VCaP (cell line): Measurements from ENCODE around the gene NCOA6.

Source experiments
- H3K27ac ChIP-seq: fragments of 450-650 bp; 2 replicates; pipeline ENCODE4 v1.5.1; 2017
- CTCF ChIP-seq: fragments of 450-650 bp; conservative IDR thresholded peaks from 2 replicates; pipeline ENCODE4 v1.5.1; 2017; ENCODE audit warnings: mild to moderate bottlenecking, moderate library complexity

Gene NCOA6

GRCh38 chr20:34705397-34706301 lies 119.8 kb downstream of the NCOA6 start:
- TF ChIP-seq CTCF = no peak
- no peak overlapping the region for H3K27ac ChIP-seq

- H3K27ac ChIP-seq = peak overlapping the region; percentile 87
- TF ChIP-seq CTCF = no peak
These were observed 120.4 kb downstream of the NCOA6 start for GRCh38 chr20:34705008-34705396.

GRCh38 chr20:34704177-34705007 lies 121.1 kb downstream of the NCOA6 start, which contains the start of gene TP53INP2:
Gene TP53INP2, plus strand, starts transcription at chr20:34704344. Its CDS starts 4,396 bp downstream, at chr20:34708740.
- no peak for TF ChIP-seq CTCF
- H3K27ac ChIP-seq = peak within 1 kb of the TSS; percentile 87

- TF ChIP-seq CTCF = no peak
- peak overlapping the region; percentile 87 for H3K27ac ChIP-seq
These were observed 121.9 kb downstream of the NCOA6 start for GRCh38 chr20:34703424-34704176.

- H3K27ac ChIP-seq = peak overlapping the region; percentile 87
- TF ChIP-seq CTCF = no peak
These were observed 122.4 kb downstream of the NCOA6 start for GRCh38 chr20:34703061-34703423.

GRCh38 chr20:34701405-34702085 lies 123.9 kb downstream of the NCOA6 start:
- H3K27ac ChIP-seq = no peak overlapping the region
- no peak for TF ChIP-seq CTCF
